ENCODE measurements around the gene MICAL2.
A peak's percentile ranks its signal among the peaks of the same experiment; 100 is the strongest.

Gene MICAL2

DNA sequence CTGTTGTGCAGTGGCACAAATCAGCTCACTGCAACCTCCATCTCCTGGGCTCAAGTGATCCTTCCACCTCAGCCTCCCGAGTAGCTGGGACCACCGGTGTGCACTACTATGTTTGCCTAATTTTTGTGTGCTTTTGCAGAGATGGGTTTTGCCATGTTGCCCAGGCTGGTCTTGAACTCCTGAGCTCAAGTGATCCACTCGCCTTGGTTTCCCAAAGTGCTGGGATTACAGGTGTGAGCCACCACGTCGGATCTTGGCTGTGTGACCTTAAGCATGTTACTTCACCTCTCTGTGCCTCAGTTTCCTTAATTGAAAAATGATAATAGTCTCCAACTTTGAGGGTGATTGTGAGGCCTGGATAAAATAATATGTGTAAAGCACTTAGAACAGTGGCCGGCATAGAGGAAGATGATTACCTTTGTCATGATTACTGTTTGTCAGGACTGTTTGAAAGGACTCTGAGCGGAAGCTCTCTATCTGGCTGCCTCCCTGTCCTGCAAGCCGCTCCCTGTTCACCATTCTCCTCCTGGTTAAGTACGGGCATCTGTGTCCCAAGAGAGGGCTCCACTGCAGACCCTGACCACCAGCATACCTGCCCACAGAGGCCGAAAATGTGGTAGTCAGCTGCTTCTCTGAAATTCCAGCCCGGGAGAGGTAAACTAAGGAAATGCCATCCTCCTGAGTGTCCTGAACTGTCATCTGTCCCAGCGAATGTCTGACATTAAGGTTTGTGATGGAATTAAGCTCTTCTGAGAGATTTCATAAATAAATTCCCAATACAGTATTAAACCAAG is 73.6 kb downstream of the MICAL2 start:
- Mint-ChIP-seq H3K9me3 (no peaks in the 10 kb centered on the region), H3K4me3 (no peak overlapping the region), H3K27me3 (ENCODE audit: low read depth) (no peaks in the 10 kb centered on the region), H3K27ac (no peak overlapping the region), H3K4me1 (ENCODE audit: low read depth) (peaks cover 50% of the 10 kb centered on the region), H3K36me3 (ENCODE audit: low read depth) (peaks cover 7% of the 10 kb centered on the region)
- no peak for DNase-seq (ENCODE audit: low spot score)

DNA sequence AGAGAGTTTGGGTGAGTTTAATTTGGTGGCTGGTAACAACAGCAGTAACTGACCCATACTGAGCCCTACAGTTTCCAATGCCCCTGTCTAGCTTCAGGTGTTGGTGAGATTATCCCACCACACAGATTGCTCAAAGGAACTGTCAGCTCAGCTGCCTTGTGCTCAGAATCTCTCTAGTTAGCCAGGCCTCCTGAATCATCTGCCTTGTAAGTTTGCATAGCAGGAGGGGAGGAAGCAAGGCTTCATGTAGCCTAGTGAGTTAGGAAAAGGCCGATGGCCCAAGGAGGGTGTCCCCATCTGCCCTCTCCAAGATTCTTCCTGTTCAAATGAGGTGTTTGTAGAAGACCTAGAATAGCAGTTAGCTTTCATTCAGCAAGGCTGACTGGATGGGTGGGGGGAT is 74.3 kb downstream of the MICAL2 start:
- no peaks in the 10 kb centered on the region for H3K9me3 Mint-ChIP-seq
- no peak overlapping the region for H3K4me3 Mint-ChIP-seq
- peaks cover 8% of the 10 kb centered on the region for H3K36me3 Mint-ChIP-seq (ENCODE audit: low read depth)
- no peak for DNase-seq (ENCODE audit: low spot score)
- no peaks in the 10 kb centered on the region for H3K27me3 Mint-ChIP-seq (ENCODE audit: low read depth)
- no peak overlapping the region for H3K27ac Mint-ChIP-seq
- peaks cover 50% of the 10 kb centered on the region for H3K4me1 Mint-ChIP-seq (ENCODE audit: low read depth)

DNA sequence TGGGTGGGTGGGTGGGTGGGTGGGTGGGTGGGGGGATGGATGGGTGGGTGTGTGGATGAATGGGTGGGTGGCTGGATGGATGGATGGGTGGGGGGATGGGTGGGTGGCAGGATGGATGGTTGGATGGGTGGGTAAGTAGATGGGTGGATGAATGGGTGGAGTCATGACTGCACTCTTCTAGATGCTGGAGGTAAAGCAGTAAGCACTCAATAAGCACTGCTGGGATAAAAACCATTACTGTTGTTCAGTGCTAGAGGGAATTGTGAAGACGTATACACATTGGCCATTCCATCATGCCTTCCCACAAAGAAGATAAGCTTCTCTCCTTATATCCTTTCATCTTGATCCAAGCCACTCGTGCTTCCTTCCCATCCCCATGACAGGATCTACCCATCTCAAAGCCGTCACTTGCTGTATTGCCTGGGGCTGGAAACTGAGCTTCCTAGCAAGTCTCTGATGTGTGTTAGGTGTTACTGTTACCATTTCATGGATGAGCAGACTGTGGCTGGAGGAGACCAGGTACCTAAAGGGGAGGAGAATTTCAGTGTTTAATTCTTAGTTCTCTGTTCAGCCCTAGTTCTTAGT is 74.8 kb downstream of the MICAL2 start:
- no peak for DNase-seq (ENCODE audit: low spot score)
- Mint-ChIP-seq H3K4me1 (ENCODE audit: low read depth) (peaks cover 51% of the 10 kb centered on the region), H3K27ac (no peak overlapping the region), H3K9me3 (no peaks in the 10 kb centered on the region), H3K4me3 (no peak overlapping the region), H3K36me3 (ENCODE audit: low read depth) (peaks cover 8% of the 10 kb centered on the region), H3K27me3 (ENCODE audit: low read depth) (no peaks in the 10 kb centered on the region)

DNA sequence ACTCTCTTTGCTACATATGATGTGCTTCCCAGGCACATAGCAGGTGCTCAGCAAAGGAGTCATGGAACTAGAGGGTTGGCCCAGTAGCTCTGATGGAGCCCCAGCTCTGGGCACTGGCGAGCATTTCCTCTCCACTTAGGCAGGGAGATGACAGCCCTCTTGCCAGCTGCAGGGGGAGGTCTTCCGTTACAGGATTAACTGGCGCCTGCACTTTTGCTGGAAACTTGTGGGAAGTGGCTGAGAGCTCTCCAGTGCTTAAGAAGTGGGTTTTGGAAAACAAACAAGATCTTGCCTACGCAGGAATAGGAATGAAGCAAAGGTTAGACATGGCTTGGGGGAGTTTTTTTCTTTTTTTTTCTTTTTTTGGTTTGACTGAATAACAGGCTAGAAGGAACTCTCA is 75.5 kb downstream of the MICAL2 start:
- no peak overlapping the region for H3K4me3 Mint-ChIP-seq
- peaks cover 7% of the 10 kb centered on the region for H3K36me3 Mint-ChIP-seq (ENCODE audit: low read depth)
- peaks cover 54% of the 10 kb centered on the region for H3K4me1 Mint-ChIP-seq (ENCODE audit: low read depth)
- DNase-seq (ENCODE audit: low spot score), result no peak
- H3K9me3 Mint-ChIP-seq, result no peaks in the 10 kb centered on the region
- no peaks in the 10 kb centered on the region for H3K27me3 Mint-ChIP-seq (ENCODE audit: low read depth)
- no peak overlapping the region for H3K27ac Mint-ChIP-seq

DNA sequence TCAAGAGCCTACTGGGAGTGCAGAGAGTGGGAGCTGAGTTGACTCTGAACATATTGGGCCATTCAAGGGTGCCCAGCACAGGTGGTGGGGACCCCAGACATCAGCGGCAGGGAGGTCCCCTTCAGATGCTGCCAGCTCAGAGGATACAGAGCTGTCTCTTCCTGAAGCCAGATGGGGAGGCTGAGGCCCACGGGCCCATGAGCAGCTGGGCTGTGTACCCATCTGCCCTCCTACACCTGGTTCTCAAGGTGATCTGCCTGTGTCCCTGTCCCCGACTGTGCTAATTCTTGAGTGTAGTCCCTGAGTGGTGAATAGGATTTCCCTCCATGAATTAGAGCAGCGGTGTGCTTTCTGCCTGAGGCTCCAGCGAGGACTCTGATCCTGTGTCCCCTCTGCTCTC is 76.3 kb downstream of the MICAL2 start:
- H3K27ac Mint-ChIP-seq, result peak overlapping the region; percentile 74
- no peak for DNase-seq (ENCODE audit: low spot score)
- H3K9me3 Mint-ChIP-seq, result no peaks in the 10 kb centered on the region
- peaks cover 58% of the 10 kb centered on the region for H3K4me1 Mint-ChIP-seq (ENCODE audit: low read depth)
- no peaks in the 10 kb centered on the region for H3K27me3 Mint-ChIP-seq (ENCODE audit: low read depth)
- peak overlapping the region; percentile 3 for H3K4me3 Mint-ChIP-seq
- H3K36me3 Mint-ChIP-seq (ENCODE audit: low read depth), result peaks cover 8% of the 10 kb centered on the region

DNA sequence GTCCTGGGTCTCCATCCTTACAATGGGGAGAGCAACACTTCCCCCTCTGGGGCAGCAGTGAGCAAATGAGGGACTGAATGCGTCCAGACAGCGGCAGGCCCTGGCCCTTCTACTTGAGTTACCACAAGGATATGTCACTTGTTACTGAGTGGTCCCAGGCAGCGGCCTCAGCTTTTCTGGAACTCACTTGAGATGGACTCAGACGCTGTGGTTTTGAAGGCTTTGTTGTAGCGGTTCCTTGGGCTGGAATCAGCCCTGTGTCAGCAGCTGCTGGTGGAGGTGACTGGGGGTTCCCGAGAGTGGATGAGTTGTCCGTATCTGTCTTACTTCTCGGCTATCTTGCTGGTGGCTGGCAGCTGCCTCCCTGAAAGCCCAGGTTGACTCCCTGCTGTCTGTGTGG is 77.0 kb downstream of the MICAL2 start:
- Mint-ChIP-seq H3K27ac (peak overlapping the region; percentile 74), H3K4me3 (peak overlapping the region; percentile 45), H3K36me3 (ENCODE audit: low read depth) (peaks cover 8% of the 10 kb centered on the region), H3K4me1 (ENCODE audit: low read depth) (peaks cover 58% of the 10 kb centered on the region), H3K27me3 (ENCODE audit: low read depth) (no peaks in the 10 kb centered on the region), H3K9me3 (no peaks in the 10 kb centered on the region)
- DNase-seq (ENCODE audit: low spot score), result peak; percentile 80

DNA sequence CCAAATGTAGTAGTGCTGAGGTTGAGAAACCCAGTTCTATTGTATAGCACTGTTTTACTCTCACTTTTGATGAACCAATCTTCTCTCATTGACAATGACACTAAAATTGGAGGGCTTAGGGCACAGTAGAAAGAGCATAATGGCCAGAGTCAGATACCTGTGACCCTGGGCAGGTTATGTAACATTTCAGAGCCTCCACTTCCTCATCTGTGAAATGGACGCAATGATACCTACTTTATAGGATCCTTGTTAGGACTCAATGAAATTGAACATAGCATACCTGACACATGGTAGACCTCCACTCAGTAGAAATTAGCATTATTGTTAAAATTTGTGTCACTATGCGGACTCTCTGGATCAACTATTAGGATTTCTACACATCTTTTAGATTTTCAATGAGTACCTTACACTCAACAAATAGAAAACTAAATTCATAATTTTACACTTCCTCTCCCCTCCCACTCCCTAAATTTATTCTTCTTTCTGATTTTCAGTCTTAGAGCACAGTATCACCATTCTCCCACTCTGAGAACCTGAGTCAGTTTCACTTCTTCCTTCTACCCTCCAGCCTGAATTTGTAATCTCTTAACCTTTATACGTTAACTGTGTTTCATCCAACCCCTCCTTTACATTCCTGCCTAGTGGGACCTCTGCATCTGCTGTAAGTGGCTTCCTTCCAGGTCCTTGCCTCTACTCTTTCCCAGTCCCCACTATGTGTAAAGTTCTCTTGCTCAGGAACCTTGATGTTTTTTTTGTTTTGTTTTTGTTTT is 78.3 kb downstream of the MICAL2 start:
- Mint-ChIP-seq H3K36me3 (ENCODE audit: low read depth) (peaks cover 12% of the 10 kb centered on the region), H3K9me3 (no peaks in the 10 kb centered on the region), H3K27ac (peak overlapping the region; percentile 86), H3K27me3 (ENCODE audit: low read depth) (no peaks in the 10 kb centered on the region), H3K4me3 (peak overlapping the region; percentile 48), H3K4me1 (ENCODE audit: low read depth) (peaks cover 59% of the 10 kb centered on the region)
- DNase-seq (ENCODE audit: low spot score), result no peak

DNA sequence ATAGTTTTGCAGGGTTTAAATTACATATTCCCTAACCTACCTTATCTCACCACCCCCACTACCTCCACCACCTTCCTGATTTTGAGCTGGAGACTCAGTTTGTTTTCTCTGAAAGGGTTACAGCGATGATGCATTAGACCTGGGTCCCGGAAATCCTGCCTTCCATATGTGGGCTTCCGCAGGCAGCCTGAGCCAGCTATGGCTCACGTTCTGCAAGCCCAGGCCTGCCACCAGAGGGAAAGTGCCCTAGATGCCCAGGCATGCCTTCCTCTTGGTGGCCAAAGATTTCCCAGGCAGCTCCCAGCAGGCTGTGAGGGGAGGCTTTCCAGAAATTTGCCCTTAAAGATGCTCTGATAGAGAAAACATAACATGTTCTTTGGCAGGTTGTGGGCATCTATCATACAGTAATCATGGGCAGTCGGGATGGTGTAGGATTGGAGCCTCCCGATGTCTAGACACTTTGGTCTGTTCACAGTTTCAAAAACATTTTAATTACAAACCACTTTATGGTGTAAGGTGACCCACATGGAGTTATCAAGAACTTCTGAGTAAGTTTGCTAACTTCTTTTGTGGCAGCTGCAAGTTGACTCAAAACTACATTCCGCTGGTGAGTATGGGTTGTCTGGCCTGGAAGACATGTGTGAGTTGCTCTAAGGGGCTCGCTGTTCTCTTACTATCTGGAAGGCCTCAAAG is 79.3 kb downstream of the MICAL2 start:
- Mint-ChIP-seq H3K27ac (peak overlapping the region; percentile 86), H3K36me3 (ENCODE audit: low read depth) (peaks cover 13% of the 10 kb centered on the region), H3K4me3 (peak overlapping the region; percentile 48), H3K27me3 (ENCODE audit: low read depth) (no peaks in the 10 kb centered on the region), H3K9me3 (no peaks in the 10 kb centered on the region), H3K4me1 (ENCODE audit: low read depth) (peaks cover 67% of the 10 kb centered on the region)
- DNase-seq (ENCODE audit: low spot score), result peak; percentile 62

DNA sequence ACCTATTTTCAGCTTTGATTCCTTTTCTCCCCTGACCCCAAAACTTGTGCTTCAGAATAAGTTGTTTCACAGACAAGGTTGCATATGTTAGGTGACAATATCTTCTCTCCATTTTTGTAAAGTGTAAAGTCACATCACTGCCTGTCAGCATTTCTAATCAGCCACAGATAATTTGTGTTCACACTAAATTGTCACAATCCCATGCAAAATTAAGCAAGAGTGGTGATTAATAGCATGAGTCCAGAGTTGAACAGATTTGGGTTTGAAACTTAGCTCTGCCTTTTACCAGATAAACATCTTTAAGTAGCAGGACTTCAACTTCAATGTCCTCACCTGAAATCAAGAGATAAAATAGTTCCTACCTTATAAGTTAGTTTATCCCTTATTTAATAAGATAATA is 80.1 kb downstream of the MICAL2 start:
- Mint-ChIP-seq H3K36me3 (ENCODE audit: low read depth) (peaks cover 13% of the 10 kb centered on the region), H3K4me3 (peak overlapping the region; percentile 48), H3K27ac (peak overlapping the region; percentile 86), H3K9me3 (no peaks in the 10 kb centered on the region), H3K4me1 (ENCODE audit: low read depth) (peaks cover 70% of the 10 kb centered on the region), H3K27me3 (ENCODE audit: low read depth) (no peaks in the 10 kb centered on the region)
- no peak for DNase-seq (ENCODE audit: low spot score)

DNA sequence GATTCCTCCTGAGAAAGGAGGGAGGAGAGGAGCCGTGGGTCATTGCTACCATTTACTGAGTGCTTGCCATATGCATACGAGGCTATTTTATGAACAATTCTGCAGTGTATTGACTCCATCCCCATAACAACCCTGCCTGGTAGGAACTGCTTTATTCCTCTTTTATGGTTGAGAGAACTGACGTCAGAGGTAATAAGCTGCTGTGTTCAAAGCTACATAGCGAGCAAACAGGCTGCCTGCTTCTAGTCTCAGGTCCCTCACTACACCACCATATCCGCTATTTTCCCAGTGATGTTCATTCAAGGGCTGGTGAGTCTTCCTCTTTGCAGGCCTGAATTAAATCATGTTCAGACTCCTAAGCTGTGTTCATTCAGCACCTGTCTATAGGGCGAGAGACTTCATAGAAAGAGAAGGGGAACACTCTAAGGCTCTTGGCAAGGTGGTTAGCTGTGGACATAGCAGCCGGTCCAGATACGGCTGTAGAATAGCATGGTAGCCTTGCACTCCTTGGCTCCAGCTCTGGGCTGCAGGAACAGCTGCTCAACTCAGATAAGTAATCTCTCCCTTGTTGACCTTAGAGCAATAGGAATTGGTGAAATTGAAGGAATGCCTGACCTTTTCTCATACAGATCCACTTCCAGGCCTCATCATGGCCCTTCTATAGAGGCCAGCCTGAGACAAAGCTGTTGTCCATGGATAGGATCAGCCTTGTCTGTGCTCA is 82.6 kb downstream of the MICAL2 start:
- Mint-ChIP-seq H3K4me3 (no peak overlapping the region), H3K27ac (peak overlapping the region; percentile 39), H3K4me1 (ENCODE audit: low read depth) (peaks cover 71% of the 10 kb centered on the region), H3K27me3 (ENCODE audit: low read depth) (no peaks in the 10 kb centered on the region), H3K9me3 (no peaks in the 10 kb centered on the region), H3K36me3 (ENCODE audit: low read depth) (peaks cover 23% of the 10 kb centered on the region)
- DNase-seq (ENCODE audit: low spot score), result no peak

DNA sequence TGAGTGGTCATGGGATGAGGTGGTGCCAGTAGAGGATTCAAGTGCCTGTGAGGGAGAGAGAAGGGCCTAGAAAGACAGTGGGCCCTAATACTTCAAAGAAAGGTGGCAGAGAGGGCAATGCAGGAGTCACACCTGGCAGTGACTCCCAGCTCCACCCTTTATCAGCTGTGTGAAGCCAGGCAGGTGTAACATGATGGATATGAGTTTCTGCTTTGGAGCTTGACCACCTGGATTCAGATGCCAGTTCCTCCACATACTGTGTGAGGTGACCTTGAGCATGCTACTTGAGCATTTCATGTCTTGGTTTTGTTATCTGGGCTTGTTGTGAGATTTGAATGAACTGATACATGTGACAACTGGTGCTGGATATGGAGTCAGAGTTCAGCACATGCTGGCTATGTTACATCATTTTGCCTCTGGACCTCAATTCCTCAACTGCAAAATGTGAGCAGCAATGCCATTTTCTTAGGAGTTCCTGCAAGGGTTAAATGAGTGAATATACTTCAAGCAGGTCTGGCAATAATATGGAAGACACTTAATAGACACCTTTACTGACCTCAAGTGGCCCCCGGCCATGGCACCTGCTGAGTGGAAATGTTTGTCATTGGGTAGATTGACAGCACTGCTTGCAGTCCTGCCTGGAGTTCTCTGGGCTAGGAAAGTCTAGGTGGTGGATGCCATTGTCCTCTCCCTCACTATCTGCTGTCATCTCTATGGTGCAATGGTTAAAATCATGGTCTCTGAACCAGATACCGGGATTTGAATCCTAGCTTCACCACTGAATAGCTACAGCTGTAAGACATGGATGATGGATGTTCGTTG is 83.3 kb downstream of the MICAL2 start:
- Mint-ChIP-seq H3K4me3 (no peak overlapping the region), H3K27ac (peak overlapping the region; percentile 33), H3K4me1 (ENCODE audit: low read depth) (peaks cover 72% of the 10 kb centered on the region), H3K27me3 (ENCODE audit: low read depth) (no peaks in the 10 kb centered on the region), H3K9me3 (no peaks in the 10 kb centered on the region), H3K36me3 (ENCODE audit: low read depth) (peaks cover 26% of the 10 kb centered on the region)
- DNase-seq (ENCODE audit: low spot score), result no peak

DNA sequence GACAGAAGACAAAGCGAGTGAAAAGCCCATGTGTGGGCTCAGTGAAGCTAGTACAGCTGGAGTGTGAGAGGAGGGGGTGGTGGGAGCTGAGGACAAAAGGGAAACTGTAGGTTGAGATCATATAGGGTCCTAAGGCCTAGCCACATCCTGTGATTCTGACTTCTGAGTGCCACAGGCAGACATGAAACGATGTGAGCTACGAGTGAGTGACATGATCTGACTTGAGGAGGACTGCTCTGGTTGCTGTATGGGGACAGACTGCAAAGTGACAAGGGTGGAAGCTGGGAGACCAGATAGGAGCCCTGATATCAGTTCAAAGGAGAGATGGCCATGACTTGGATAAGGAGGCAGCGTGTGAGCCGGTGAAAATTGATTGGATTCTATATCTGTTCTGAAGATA is 85.4 kb downstream of the MICAL2 start:
- Mint-ChIP-seq H3K9me3 (no peaks in the 10 kb centered on the region), H3K36me3 (ENCODE audit: low read depth) (peaks cover 20% of the 10 kb centered on the region), H3K27ac (peak overlapping the region; percentile 96), H3K4me1 (ENCODE audit: low read depth) (peaks cover 69% of the 10 kb centered on the region), H3K4me3 (peak overlapping the region; percentile 90), H3K27me3 (ENCODE audit: low read depth) (no peaks in the 10 kb centered on the region)
- peak; percentile 72 for DNase-seq (ENCODE audit: low spot score)

DNA sequence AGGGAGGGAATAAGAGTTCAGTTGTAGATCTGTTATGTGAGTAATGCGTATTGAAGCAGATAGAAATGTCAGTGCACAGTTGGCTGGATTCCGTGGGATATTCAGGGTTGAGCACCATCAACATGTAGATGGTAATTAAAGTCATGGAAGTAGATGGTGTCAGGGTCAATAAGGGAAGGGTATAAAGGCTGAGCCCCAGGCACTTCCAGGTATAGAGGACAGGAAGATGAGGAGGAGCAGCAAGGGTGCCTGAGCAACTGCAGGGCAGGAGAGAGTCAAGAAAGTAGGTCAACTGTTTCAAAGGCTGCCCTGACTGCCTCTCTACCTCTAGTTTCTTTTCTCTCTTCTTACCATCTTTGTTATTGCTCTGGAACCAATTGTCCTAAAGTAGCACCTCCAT is 85.9 kb downstream of the MICAL2 start:
- Mint-ChIP-seq H3K27me3 (ENCODE audit: low read depth) (no peaks in the 10 kb centered on the region), H3K4me3 (peak overlapping the region; percentile 90), H3K9me3 (no peaks in the 10 kb centered on the region), H3K27ac (peak overlapping the region; percentile 96), H3K4me1 (ENCODE audit: low read depth) (peaks cover 71% of the 10 kb centered on the region), H3K36me3 (ENCODE audit: low read depth) (peaks cover 22% of the 10 kb centered on the region)
- DNase-seq (ENCODE audit: low spot score), result no peak
